Astrocyte of the spinal cord (primary cell): ENCODE measurements around the gene SLC13A2.
"Not testable (repeated sequence)": the region's sequence is repeated elsewhere in the genome, so short reads cannot be mapped to it uniquely, and the experiment has no call there.

ENCODE experiments used
- DNase-seq: peaks from one replicate; pipeline ENCODE4 v3.0.0; 2011; ENCODE audit warnings: low read depth, low spot score
- H3K4me3 ChIP-seq: 2 replicates; pipeline ENCODE4 v1.5.1; 2011; ENCODE audit warnings: low read depth, mild to moderate bottlenecking, low read length, moderate library complexity
- CTCF ChIP-seq: IDR thresholded peaks from 2 replicates; pipeline ENCODE4 v1.5.1; 2012; ENCODE audit warnings: low read depth, mild to moderate bottlenecking, low read length, inconsistent platforms
- in situ Hi-C: cut with HindIII; loops from 2 replicates; pipeline ENCODE4 v1.10.0; 2017; ENCODE audit warnings: low sequenced_read_pairs

Gene SLC13A2

GRCh38 chr17:28443901-28444638 is 29.4 kb upstream of the SLC13A2 start:
- DNase-seq: no peak
- no peak overlapping the region for H3K4me3 ChIP-seq
- in situ Hi-C loops: no loop called here
- TF ChIP-seq CTCF: no peak

GRCh38 chr17:28446716-28447395 is 26.6 kb upstream of the SLC13A2 start:
- in situ Hi-C loops: no loop called here
- no peak for DNase-seq
- no peak overlapping the region for H3K4me3 ChIP-seq
- TF ChIP-seq CTCF: no peak

GRCh38 chr17:28447396-28447760 is 26.1 kb upstream of the SLC13A2 start:
- in situ Hi-C loops: no loop called here
- TF ChIP-seq CTCF: no peak
- H3K4me3 ChIP-seq: no peak overlapping the region
- DNase-seq: no peak

- TF ChIP-seq CTCF: no peak
- DNase-seq: no peak
- in situ Hi-C loops: no loop called here
- no peak overlapping the region for H3K4me3 ChIP-seq
These were observed 23.6 kb upstream of the SLC13A2 start for GRCh38 chr17:28449859-28450258.

GRCh38 chr17:28457890-28458289 is 15.6 kb upstream of the SLC13A2 start:
- no peak for TF ChIP-seq CTCF
- no peak overlapping the region for H3K4me3 ChIP-seq
- no peak for DNase-seq
- in situ Hi-C loops: no loop called here

- in situ Hi-C loops, H3K4me3 ChIP-seq, DNase-seq: not testable (repeated sequence)
These were observed 14.6 kb upstream of the SLC13A2 start for GRCh38 chr17:28458881-28459280.

GRCh38 chr17:28460901-28461300 is 12.5 kb upstream of the SLC13A2 start:
- no peak for DNase-seq
- TF ChIP-seq CTCF: no peak
- in situ Hi-C loops: no loop called here

More at GRCh38 chr17:28460901-28461300, 12.5 kb upstream of the SLC13A2 start:
- no peak overlapping the region for H3K4me3 ChIP-seq
